ENCODE measurements around the gene NDUFA12.

Gene NDUFA12

GRCh38 chr12:94980577-94980976 is 22.9 kb downstream of the NDUFA12 start:
- DNase-seq (ENCODE audit: low read depth), result no peak

DNA sequence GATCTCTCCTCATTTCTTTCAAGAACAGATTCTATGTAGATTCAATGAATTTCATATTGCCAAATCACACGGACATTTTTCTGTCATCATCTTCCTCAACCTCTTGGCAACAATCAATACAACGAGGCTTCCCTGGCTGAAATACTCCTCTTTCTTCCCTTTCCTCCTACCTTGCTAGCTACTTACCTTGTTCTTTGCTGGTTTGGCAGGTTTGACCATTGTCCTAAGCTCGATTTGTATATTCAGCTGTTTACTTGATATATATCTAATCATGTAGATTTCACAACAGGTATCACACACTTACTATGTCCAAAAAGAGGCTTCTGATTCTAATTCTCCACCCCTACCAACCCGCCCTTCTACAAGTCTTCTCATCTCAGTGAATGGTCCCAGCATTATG is 23.6 kb downstream of the NDUFA12 start:
- DNase-seq (ENCODE audit: low read depth), result no peak

- no peak for DNase-seq (ENCODE audit: low read depth)
Observed at GRCh38 chr12:94977766-94978468, 25.6 kb downstream of the NDUFA12 start.

DNA sequence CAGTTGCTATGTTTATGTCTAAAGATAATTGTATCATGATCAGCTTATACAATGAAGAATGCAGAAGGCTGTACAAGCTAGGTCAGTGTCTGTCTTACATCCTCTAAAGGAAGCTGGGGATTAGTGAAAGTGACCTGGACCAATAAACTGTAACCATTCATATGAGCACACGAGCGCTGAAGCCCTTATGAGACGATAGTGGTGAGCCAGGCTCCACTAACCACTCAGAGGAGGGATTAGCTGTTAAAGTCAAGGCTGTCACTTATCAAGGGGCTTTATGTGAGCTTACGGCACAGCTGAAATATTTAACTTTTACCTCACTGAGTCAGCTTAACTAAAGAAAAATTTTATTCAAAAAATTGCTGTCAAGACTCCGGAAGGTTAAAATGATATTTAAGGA is 30.3 kb downstream of the NDUFA12 start:
- DNase-seq (ENCODE audit: low read depth), result no peak

GRCh38 chr12:94972795-94973194 is 30.7 kb downstream of the NDUFA12 start:
- DNase-seq (ENCODE audit: low read depth), result no peak

DNA sequence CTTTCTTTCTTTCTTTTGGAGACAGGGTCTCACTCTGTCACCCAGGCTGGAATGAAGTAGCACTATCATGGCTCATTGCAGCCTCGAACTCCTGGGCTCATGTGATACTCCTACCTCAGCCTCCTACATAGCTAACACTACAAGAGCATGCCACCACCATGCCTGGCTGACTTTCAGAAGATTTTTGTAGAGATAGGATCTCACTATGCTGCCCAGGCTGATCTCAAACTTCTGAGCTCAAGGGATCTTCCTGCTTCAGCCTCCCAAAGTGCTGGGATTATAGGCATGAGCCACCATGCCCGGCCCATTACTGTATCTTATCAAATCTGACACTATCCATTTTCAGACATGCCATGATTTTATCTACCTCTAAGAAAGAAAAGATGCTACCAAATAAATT is 31.6 kb downstream of the NDUFA12 start:
- no peak for DNase-seq (ENCODE audit: low read depth)

DNA sequence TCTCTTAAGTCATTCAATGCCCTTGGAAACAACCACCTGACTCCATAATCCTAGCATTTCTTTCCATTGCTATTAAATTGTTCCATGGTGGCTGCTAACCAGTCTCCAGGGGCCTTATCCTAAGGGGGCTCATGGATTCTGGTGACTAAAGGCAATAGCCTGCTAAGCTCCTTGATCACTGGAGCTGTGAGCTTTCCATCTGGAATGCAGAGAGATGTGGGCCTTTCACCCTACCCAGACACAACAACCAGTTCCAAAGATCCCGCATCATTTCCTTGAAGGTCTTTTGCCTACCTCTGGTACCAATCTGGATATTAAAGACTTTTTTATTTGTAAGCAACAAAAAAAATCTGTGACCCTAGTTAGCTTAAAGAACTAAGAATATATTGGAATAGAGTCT is 32.9 kb downstream of the NDUFA12 start:
- no peak for DNase-seq (ENCODE audit: low read depth)

- DNase-seq (ENCODE audit: low read depth), result no peak
Observed at GRCh38 chr12:94969424-94969823, 34.1 kb downstream of the NDUFA12 start.

- no peak for DNase-seq (ENCODE audit: low read depth)
Observed at GRCh38 chr12:94965982-94966630, 37.4 kb downstream of the NDUFA12 start.

- DNase-seq (ENCODE audit: low read depth), result no peak
Observed at GRCh38 chr12:94963649-94964048, 39.8 kb downstream of the NDUFA12 start.

GRCh38 chr12:94962670-94963069 is 40.8 kb downstream of the NDUFA12 start:
- no peak for DNase-seq (ENCODE audit: low read depth)

- no peak for DNase-seq (ENCODE audit: low read depth)
Observed at GRCh38 chr12:94961911-94962310, 41.6 kb downstream of the NDUFA12 start.

GRCh38 chr12:94961256-94961824 is 42.2 kb downstream of the NDUFA12 start:
- no peak for DNase-seq (ENCODE audit: low read depth)

GRCh38 chr12:94957006-94957405 is 46.5 kb downstream of the NDUFA12 start:
- DNase-seq (ENCODE audit: low read depth), result no peak

DNA sequence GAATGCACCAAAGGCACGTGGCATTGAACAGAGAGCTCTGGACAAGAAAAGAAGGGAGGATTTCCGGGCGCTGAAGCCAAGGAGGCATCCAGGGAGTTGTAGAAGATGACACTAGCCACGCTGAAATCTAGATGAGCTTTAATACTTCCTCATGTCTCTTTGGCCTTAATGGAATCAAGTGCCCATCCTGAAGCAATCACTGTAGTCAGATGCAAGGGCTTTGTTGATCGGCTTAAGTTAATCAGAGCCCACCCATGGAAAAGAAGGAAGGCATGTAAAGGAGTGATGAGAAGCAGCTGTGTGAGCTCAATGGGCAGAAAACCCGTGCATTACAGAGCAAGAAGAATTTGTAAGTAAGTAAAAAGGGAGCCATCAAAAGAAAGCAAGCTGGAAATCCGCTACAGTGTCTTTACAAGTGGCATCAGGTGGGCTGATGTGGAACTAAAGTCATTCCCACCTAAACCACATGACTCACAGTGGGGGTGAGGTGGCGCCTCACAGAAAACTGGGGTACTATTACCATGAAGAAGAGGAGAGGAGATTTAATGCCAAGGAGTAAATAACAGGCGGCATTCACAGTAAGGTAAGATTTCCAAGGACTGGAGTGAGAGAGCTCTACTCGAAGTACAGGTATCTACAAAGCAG is 48.4 kb downstream of the NDUFA12 start:
- DNase-seq (ENCODE audit: low read depth), result no peak

GRCh38 chr12:94954029-94954685 is 49.3 kb downstream of the NDUFA12 start:
- no peak for DNase-seq (ENCODE audit: low read depth)

DNA sequence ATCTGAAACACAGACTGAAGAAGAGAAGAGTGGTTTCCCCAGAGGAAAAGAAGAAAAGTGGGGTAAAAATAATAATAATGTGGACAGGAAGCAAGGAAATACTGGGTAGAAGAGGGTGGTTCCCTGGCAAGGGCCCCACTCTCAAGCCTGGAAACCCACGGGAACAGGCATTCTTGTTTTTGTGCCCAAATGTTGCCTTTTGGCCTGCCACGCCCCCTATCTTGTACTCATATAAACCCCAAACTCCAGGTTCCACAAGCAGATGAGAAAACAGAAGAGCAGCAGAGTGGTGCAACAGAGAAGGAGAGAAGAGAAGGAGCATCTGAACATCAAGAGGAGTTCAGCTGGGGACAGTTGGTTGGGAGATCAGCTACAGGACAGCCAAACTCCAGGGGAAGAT is 51.2 kb downstream of the NDUFA12 start:
- no peak for DNase-seq (ENCODE audit: low read depth)

DNA sequence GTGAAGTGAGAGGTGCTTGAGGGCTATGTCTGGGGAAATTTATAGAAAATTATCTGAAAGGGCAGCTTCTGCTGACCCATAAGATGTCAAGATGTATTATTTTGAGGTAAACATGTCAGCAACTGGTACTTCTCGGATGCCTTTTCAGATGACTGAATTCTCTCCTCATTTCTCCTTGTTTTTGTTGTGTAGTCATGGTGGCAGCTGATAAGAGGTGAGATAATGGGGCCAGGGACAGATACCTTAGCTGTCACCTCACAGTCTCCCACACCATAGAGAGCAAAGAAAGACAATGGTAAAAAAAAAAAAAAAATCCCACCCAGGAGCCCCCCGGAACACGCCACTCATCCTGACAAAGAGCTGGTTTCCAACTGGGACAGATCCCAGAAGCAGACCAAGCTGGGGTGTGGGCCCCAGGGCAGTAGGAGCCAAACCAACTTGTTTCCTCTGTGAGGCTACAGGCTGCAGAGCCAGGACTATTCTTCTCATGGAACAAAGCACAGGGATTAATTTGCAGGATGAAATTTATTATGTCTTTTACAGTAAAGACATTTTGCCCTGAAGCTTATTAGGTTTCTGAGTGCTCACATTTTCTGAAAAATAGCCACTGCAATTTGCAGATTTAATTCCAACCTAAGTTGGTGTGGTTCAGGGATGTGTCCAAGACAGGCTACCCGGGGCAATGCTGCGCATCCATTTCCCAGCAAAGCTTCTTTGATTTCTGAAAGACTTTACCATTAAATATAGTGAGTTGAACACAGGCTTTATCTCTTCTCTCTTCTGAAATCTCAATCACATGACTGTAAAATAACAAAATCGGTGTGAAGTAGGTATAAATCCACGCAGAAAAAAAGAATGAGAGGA is 52.2 kb downstream of the NDUFA12 start:
- no peak for DNase-seq (ENCODE audit: low read depth)

DNA sequence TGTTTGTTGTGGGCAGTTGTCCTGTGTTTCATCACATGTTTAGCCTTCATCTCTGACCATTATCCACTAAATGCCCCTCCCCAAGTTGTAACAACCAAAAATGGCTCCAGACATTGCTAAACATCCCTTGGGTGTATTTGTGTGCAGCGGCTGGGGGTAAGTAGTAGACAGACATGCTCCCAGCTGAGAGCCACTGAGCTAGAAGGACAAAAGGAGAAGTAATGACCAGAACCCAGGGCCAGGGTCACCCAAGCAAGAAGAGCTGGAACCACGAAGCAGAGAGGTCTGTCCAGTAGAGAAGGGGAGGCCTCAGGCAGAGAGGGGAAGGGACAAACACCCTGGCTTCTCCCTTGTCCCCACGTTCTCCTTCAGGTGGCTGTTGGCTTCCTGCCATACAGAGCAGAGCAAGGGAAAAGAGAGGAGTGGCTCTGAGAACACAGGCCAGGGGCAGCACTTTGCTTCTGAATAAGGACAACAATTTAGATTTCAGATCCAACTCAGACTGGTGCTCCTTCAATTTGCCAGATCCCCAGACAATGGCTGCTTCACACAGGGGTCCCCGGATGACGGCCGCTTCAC is 55.2 kb downstream of the NDUFA12 start:
- no peak for DNase-seq (ENCODE audit: low read depth)

DNA sequence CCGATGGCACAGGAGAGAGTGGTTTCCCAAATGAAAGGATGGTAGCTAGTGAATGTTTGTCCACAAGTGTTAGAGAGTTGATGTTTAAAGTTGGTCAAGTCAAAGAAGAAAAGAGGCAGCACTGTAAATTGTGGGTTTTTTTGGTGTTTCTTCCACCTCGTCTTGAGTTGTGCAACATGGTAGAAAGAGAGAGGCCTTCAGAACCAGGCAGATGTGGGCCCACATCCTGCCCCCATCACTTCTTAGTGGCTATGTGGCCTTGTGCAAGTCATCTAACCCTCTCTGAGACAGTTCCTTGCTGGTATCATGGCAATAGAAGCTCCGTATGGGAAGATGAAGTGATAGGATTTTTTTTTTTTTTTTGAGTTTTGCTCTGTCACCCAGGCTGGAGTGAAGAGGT is 60.8 kb downstream of the NDUFA12 start:
- DNase-seq (ENCODE audit: low read depth), result no peak

DNA sequence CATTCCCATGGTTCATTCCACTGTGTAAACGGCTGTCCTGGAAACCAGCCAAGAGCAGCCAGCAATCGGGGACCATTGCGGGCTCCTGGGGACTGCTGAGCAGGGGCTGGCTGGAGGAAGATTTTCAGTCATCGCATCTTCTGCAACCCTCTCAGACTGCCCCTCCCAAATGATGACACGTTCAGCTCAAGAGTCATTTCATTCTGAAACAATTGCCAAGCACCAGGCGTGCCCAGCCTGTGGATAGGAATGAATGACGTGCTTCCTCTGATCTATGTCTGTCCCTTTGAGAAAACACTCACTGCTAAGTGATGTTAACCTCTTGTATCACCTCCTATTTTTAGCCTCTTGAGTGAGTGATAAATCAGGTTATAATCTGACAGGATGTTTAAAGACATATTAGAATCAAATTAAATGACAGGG is 62.0 kb downstream of the NDUFA12 start:
- peak; percentile 43 for DNase-seq (ENCODE audit: low read depth)
